Measurements from ENCODE around the gene CBLC.
"Not testable (repeated sequence)": the region's sequence is repeated elsewhere in the genome, so short reads cannot be mapped to it uniquely, and the experiment has no call there.

The CBLC gene

GRCh38 chr19:44765033-44765948 lies 12.4 kb upstream of the CBLC start:
- no peak for DNase-seq (ENCODE audit: low spot score)

GRCh38 chr19:44765949-44766335 lies 11.7 kb upstream of the CBLC start:
- no peak for DNase-seq (ENCODE audit: low spot score)

GRCh38 chr19:44767295-44768180 lies 10.2 kb upstream of the CBLC start:
- DNase-seq (ENCODE audit: low spot score) = no peak

- peak; percentile 81 for DNase-seq (ENCODE audit: low spot score)
Observed at GRCh38 chr19:44770550-44771257, 7.0 kb upstream of the CBLC start.

GRCh38 chr19:44772144-44772543 lies 5.5 kb upstream of the CBLC start:
- DNase-seq (ENCODE audit: low spot score) = not testable (repeated sequence)

- DNase-seq (ENCODE audit: low spot score) = no peak
Observed at GRCh38 chr19:44772959-44773358, 4.7 kb upstream of the CBLC start.

GRCh38 chr19:44775676-44776240 lies 1.9 kb upstream of the CBLC start:
- no peak for DNase-seq (ENCODE audit: low spot score)

GRCh38 chr19:44776402-44777096 lies 1.1 kb upstream of the CBLC start:
- no peak for DNase-seq (ENCODE audit: low spot score)

- no peak for DNase-seq (ENCODE audit: low spot score)
Observed at GRCh38 chr19:44779150-44779549, 1.5 kb downstream of the CBLC start.

- DNase-seq (ENCODE audit: low spot score) = not testable (repeated sequence)
Observed at GRCh38 chr19:44781694-44782093, 4.0 kb downstream of the CBLC start.

GRCh38 chr19:44782729-44783128 lies 5.0 kb downstream of the CBLC start:
- DNase-seq (ENCODE audit: low spot score) = no peak

GRCh38 chr19:44783545-44783944 lies 5.9 kb downstream of the CBLC start:
- DNase-seq (ENCODE audit: low spot score) = no peak

GRCh38 chr19:44785271-44785670 lies 7.6 kb downstream of the CBLC start:
- no peak for DNase-seq (ENCODE audit: low spot score)

GRCh38 chr19:44785993-44786392 lies 8.3 kb downstream of the CBLC start:
- DNase-seq (ENCODE audit: low spot score) = no peak

GRCh38 chr19:44788971-44789370 lies 11.3 kb downstream of the CBLC start:
- no peak for DNase-seq (ENCODE audit: low spot score)

- DNase-seq (ENCODE audit: low spot score) = no peak
Observed at GRCh38 chr19:44789943-44790483, 12.3 kb downstream of the CBLC start.

GRCh38 chr19:44792281-44792680 lies 14.6 kb downstream of the CBLC start:
- no peak for DNase-seq (ENCODE audit: low spot score)

GRCh38 chr19:44794610-44795009 lies 16.9 kb downstream of the CBLC start:
- no peak for DNase-seq (ENCODE audit: low spot score)

- no peak for DNase-seq (ENCODE audit: low spot score)
Observed at GRCh38 chr19:44795398-44795987, 17.8 kb downstream of the CBLC start.

- DNase-seq (ENCODE audit: low spot score) = no peak
Observed at GRCh38 chr19:44796701-44797115, 19.0 kb downstream of the CBLC start.

All from pons (tissue), 1 donor.